Pancreas (tissue), 10 donors: Measurements from ENCODE around the gene MAD1L1. TPM values are rescaled to one million over a fixed set of nuclear protein-coding genes. Genes with fewer than 3 reads are reported as not detected.
A peak's percentile ranks its signal among the peaks of the same experiment; 100 is the strongest.

ENCODE experiments used
- ATAC-seq, 4 donors: fragments of 200-7000 bp; cut with Tn5 transposase; one replicate each; pipeline versions ENCODE4 v1.8.0 to v1.9.1; 2020; ENCODE audit warnings: mild to moderate bottlenecking in 4 of 4, moderate library complexity in 4 of 4
- DNase-seq, 6 donors: peaks; one replicate each; pipeline ENCODE4 v3.0.0-alpha.2; 2020
- FAIRE-seq: peaks from 2 replicates; lab custom pipeline; 2012; peaks lifted over from hg19 to GRCh38; lab: Jason Lieb, UNC
- H3K27ac ChIP-seq, 4 donors: fragments of 200-600 bp; sonication (generic); 1 replicate in 3 of 4; 2 replicates in 1 of 4; pipeline versions ENCODE4 v1.5.0 to v1.8.0; 2020
- H3K27me3 ChIP-seq, 4 donors: fragments of 200-600 bp; one replicate each; pipeline ENCODE4 v1.8.0; 2021
- H3K36me3 ChIP-seq, 3 donors: fragments of 200-600 bp; sonication (generic) in 1 of 3; one replicate each; pipeline versions ENCODE4 v1.5.0 to v1.8.0; 2020 to 2021
- H3K4me1 ChIP-seq, 3 donors: fragments of 200-600 bp; one replicate each; pipeline ENCODE4 v1.8.0; 2021
- H3K4me3 ChIP-seq, 4 donors: fragments of 200-600 bp; sonication (generic) in 2 of 4; one replicate each; pipeline versions ENCODE4 v1.5.0 to v1.8.0; 2020 to 2021
- H3K9me3 ChIP-seq, 4 donors: fragments of 200-600 bp; one replicate each; pipeline ENCODE4 v1.8.0; 2021
- WGBS, 2 donors: extraction: QIAGEN DNeasy Blood & Tissue Kit; methylation state at CpG; one replicate each; pipeline ENCODE4 v1.1.7; 2013; 5-methylcytosine and 5-hydroxymethylcytosine counted together
- intact Hi-C, 3 donors: fragments of 100-400 bp; cut with DNase I; formaldehyde crosslinking; loops; one replicate each; pipeline versions ENCODE4 v1.11.1 to v1.14.2; 2022
- polyA plus RNA-seq, 2 donors: library from polyadenylated mRNA; stranded (reverse); fragments of 200-250 nt; gene quantifications; one replicate each; pipeline ENCODE4 v1.2.3, GENCODE V29; 2013
- total RNA-seq, 6 donors: library from RNA; stranded (reverse); fragmentation: NEBNext Ultra II Directional in 4 of 6; extraction: Animal tissue kit (Norgen Biotek cat#: 25700) in 4 of 6; gene quantifications; one replicate each; pipeline versions ENCODE4 v1.2.1 to v1.2.4, GENCODE V29; 2021 to 2023
- TF ChIP-seq, protein P1 (sequence below), 4 donors: fragments of 200-600 bp; sonication (generic) in 3 of 4; IDR thresholded peaks; one replicate each; pipeline versions ENCODE4 v1.5.0 to v1.8.0; 2021; ENCODE audit warnings: antibody characterized with exemption in 4 of 4
- donor health status: healthy with polysubstance abuse.
- donor health status: DM: no; HTN: no; CAD: no; lungs with moderate emphysema.
- donor health status: DM: no; HTN: no; CAD: no.
- donor health status: control.
- donor health status: control.
- donor health status: Bipolar disorder and iron deficiency.
- donor health status: DM: yes; HTN: yes; CAD: no.
- donor health status: DM: no; HTN: no; CAD: no.
- donor health status: DM: no; HTN: no; CAD: no.
- donor health status: DM: yes; HTN: yes; CAD: no.

MAD1L1 gene
- total and polyA plus RNA-seq, 8 donors = 9.8 to 28.2 (median 11.9) TPM

DNA sequence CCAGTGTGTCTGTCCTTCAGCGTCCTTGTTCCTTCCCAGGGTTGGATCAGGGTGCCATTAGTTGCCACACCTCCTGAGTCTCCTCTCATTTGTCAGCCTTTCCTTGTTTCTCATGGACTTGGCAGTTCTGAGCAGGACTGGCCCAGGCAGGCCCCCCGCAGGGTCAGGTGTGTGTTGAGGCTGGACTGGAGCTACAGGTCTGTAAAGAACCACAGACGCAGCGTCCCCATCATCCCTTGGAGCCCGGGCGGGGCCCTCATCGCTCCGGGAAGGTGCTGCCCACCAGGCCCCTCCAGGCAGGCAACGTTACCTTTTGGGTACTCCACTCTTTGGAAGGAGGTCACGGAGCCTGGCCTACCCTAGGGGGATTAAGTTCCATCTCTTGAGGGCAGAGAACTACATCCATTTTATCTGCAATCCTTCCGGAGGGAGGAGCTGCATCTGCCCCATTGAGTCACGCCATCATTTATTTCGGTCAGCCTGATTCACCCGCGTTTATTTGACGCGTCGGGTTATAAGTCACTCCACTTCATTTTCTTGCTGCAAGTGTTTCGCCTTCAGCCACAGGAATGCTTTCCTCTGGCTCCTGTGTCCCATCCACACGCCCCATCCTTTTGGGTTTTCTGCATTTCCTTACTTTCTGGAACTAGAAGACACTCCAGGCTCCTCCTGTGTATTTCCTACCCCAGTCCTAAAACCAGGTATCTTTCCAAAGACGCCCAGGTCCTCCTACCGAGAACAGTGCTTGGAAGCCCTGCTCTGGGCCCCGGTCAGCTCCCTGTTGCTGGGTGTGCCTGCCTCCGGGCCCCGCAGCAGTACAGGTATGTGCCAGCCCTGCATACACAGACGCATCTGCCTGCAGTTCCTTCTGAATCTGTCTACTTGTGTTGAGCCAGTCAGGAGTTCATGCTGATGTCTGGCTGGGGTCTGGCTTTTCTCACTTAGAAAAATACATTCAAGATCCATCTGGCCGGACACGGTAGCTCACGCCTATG is 141.9 kb downstream of the MAD1L1 start:
- intact Hi-C loops = no loop called here
- Histone ChIP-seq H3K4me3 (no peak overlapping the region), H3K9me3 (no peaks in the 10 kb centered on the region), H3K36me3 (no peaks in the 10 kb centered on the region), H3K4me1 (no peaks in the 10 kb centered on the region), H3K27me3 (no peaks in the 10 kb centered on the region), H3K27ac (no peak overlapping the region)
- WGBS, 2 donors = 93 to 95% methylated on average over 29 of the region's 29 CpGs
- no peak for DNase-seq
- TF ChIP-seq, protein P1, sequence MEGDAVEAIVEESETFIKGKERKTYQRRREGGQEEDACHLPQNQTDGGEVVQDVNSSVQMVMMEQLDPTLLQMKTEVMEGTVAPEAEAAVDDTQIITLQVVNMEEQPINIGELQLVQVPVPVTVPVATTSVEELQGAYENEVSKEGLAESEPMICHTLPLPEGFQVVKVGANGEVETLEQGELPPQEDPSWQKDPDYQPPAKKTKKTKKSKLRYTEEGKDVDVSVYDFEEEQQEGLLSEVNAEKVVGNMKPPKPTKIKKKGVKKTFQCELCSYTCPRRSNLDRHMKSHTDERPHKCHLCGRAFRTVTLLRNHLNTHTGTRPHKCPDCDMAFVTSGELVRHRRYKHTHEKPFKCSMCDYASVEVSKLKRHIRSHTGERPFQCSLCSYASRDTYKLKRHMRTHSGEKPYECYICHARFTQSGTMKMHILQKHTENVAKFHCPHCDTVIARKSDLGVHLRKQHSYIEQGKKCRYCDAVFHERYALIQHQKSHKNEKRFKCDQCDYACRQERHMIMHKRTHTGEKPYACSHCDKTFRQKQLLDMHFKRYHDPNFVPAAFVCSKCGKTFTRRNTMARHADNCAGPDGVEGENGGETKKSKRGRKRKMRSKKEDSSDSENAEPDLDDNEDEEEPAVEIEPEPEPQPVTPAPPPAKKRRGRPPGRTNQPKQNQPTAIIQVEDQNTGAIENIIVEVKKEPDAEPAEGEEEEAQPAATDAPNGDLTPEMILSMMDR (IDR thresholded peaks at IDR 0.05) = no peak
- no peak for FAIRE-seq
- ATAC-seq = no peak

DNA sequence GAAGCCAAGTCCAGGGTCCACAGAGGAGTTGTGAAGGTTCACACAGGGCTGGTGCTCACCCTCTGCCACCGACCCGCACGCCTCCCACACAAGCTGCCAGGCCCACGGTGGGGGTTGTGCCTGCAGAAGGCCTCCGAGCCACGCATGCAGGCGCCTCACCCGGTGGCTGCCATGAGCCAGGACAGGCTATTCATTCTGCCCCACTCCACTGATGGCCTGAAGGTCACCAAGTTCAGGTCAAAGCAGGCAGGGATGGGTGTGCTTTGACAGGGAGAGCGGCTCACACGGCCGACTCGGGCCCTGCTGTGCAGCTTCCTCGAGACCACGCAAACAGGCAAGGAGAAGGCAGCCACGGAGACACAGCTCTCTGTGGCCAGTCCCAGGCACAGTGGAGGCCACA is 143.9 kb downstream of the MAD1L1 start:
- H3K27ac ChIP-seq = no peak overlapping the region
- WGBS, 2 donors = 91 to 94% methylated on average over 15 of the region's 15 CpGs
- FAIRE-seq = no peak
- no peak for DNase-seq
- H3K4me1 ChIP-seq = no peaks in the 10 kb centered on the region
- intact Hi-C loops = no loop called here
- ATAC-seq = no peak
- TF ChIP-seq, protein P1 (IDR thresholded peaks at IDR 0.05) = no peak
- H3K4me3 ChIP-seq = no peak overlapping the region
- H3K9me3 ChIP-seq = no peaks in the 10 kb centered on the region
- no peaks in the 10 kb centered on the region for H3K36me3 ChIP-seq
- H3K27me3 ChIP-seq = no peaks in the 10 kb centered on the region

DNA sequence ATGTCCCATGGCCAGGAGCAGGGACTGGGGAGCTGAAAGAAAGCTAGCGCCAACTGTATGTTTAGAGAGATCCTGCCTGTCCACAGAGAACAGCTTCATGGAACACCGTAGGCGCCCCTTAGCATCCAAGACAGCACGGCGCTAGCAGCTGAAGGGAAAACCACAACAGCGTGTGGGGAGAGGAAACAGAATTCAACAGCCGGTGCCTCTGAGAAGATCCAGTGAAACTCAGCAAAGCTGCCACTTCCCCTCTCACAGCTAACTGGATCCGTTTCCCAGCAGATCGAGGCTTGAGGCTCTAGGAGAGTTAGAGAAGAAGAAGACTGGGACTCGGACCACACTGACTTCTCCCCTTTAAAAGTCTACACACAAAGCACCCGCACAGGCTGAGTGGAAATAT is 145.0 kb downstream of the MAD1L1 start:
- Histone ChIP-seq H3K4me3 (no peak overlapping the region), H3K9me3 (no peaks in the 10 kb centered on the region), H3K4me1 (no peaks in the 10 kb centered on the region), H3K27ac (no peak overlapping the region), H3K36me3 (no peaks in the 10 kb centered on the region), H3K27me3 (no peaks in the 10 kb centered on the region)
- intact Hi-C loops = no loop called here
- ATAC-seq = peak in 2 of 4 donors; percentile 28 to 59
- no peak for FAIRE-seq
- 90 to 95% methylated on average over 11 of the region's 11 CpGs for WGBS, 2 donors
- TF ChIP-seq, protein P1 (IDR thresholded peaks at IDR 0.05) = no peak
- no peak for DNase-seq

DNA sequence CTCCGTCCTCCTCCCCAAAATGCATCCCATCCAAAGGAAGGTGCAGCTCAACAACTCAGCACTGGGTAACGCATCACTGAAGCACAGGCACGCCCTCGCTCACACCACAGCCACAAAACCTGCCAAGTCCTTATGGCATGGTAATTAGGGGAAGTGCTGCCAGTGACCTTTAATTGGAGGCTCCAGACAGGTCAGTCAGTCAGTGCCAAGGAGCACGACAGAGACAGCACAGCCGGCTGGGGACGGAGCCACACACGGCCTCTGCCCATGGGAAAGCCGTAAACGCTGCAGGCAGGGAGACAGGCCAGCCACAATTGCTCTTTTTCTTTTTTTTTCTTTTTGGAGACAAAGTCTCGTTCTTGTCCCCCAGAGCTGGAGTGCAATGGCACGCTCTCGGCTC is 146.5 kb downstream of the MAD1L1 start:
- no peak overlapping the region for H3K4me3 ChIP-seq
- no peaks in the 10 kb centered on the region for H3K27me3 ChIP-seq
- no peaks in the 10 kb centered on the region for H3K36me3 ChIP-seq
- H3K27ac ChIP-seq = no peak overlapping the region
- TF ChIP-seq, protein P1 (IDR thresholded peaks at IDR 0.05) = no peak
- no peaks in the 10 kb centered on the region for H3K9me3 ChIP-seq
- WGBS, 2 donors = 89 to 95% methylated on average over 13 of the region's 13 CpGs
- intact Hi-C loops = no loop called here
- FAIRE-seq (no peak), DNase-seq (no peak), ATAC-seq (no peak)
- H3K4me1 ChIP-seq = no peaks in the 10 kb centered on the region

DNA sequence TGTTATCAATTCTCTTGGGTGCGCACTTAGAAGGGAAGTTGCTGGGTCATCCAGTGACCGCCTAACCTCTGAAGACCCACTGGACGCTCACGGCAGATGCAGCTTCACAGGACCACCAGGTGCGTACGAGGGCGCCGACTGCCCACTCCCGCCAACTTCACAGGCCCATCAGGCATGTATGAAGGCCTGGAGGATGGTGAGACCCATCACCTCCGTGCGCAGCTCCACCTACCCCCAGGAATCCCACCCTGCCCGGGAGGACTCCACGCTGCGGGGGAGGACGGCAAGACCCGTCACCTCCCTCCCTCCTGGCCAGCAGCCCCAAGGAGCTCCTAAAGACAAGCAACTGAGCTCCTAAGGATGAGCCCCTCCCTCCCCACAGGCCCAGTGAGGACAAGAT is 146.9 kb downstream of the MAD1L1 start:
- no peaks in the 10 kb centered on the region for H3K9me3 ChIP-seq
- WGBS, 2 donors = 97% methylated on average over 11 to 16 of the region's 16 CpGs
- FAIRE-seq = no peak
- no peak for ATAC-seq
- TF ChIP-seq, protein P1 (IDR thresholded peaks at IDR 0.05) = no peak
- no peaks in the 10 kb centered on the region for H3K27me3 ChIP-seq
- no peaks in the 10 kb centered on the region for H3K36me3 ChIP-seq
- intact Hi-C loops = no loop called here
- DNase-seq = no peak
- H3K4me1 ChIP-seq = no peaks in the 10 kb centered on the region
- H3K27ac ChIP-seq = no peak overlapping the region
- no peak overlapping the region for H3K4me3 ChIP-seq
